GM04504 (cell line): ENCODE measurements around the gene AACS.
"Not testable (repeated sequence)": the region's sequence is repeated elsewhere in the genome, so short reads cannot be mapped to it uniquely, and the experiment has no call there.

Experiments
- DNase-seq: peaks from one replicate; pipeline ENCODE4 v3.0.0-alpha.2; 2012; ENCODE audit warnings: low read depth

AACS gene

GRCh38 chr12:125056306-125056705 is 8.9 kb upstream of the AACS start:
- DNase-seq = no peak

- no peak for DNase-seq
Measured at GRCh38 chr12:125057708-125058107, 7.5 kb upstream of the AACS start.

- no peak for DNase-seq
Measured at GRCh38 chr12:125061229-125061628, 4.0 kb upstream of the AACS start.

- not testable (repeated sequence) for DNase-seq
Measured at GRCh38 chr12:125063522-125063921, 1.7 kb upstream of the AACS start.

GRCh38 chr12:125064492-125064891 is 743 bp upstream of the AACS start:
- DNase-seq = no peak

- DNase-seq = no peak
Measured at GRCh38 chr12:125065919-125066570, 810 bp downstream of the AACS start.

DNA sequence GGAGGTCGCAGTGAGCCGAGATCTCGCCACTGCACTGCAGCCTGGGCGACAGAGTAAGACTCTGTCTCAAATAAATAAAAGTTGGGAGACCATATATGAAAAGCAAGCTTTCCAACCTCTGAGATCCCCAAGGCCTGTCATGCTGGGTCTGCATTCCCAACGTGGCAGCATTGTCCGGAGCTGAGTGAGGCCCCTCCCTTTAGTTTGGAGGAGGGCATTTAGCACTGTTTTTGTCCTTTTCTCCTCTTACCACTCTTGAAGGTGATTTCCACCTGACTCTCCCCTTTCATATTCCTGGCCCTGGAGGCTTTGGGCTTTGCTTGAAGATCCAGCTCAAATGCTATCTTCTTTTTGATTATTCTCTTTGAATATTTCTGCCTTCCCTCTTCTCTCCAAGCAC is 3.2 kb downstream of the AACS start:
- no peak for DNase-seq

DNA sequence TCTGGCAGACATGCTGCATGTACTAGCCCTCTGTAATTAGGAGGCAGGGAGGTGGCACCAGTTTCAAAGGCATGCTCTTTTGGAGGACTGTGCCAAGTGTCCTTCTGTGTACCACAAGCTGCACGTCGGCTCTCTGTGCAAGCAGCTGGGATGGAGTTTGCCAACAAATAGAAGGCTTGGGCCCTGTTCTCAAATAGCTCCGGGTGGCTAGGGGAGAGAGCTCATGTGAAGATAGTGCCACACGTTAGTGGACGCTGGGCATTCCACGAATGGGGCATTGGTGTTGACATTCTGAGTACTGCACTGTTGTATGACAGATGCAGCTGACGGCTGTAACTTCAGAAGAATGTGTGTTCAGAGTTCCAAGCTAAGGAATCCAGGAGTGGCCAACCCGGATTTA is 4.4 kb downstream of the AACS start:
- no peak for DNase-seq

DNA sequence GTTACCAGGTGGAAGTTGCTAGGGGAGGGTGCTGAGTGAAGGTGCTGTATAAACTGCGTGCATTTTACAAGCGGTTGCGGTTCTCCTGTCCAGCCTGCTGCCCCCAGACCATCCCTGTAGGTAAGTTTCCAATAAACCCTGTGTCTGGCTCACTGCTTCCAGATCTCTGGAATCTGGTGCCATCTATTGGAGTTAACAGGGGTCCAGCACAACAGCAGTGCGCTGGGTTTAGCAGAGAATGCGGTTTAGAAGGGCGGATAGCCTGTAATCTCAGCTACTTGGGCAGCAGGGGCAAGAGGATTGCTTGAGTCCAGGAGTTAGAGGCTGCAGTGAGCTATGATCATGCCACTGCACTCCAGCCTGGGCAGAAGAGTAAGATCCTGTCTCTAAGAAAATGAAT is 4.9 kb downstream of the AACS start:
- DNase-seq = no peak

DNA sequence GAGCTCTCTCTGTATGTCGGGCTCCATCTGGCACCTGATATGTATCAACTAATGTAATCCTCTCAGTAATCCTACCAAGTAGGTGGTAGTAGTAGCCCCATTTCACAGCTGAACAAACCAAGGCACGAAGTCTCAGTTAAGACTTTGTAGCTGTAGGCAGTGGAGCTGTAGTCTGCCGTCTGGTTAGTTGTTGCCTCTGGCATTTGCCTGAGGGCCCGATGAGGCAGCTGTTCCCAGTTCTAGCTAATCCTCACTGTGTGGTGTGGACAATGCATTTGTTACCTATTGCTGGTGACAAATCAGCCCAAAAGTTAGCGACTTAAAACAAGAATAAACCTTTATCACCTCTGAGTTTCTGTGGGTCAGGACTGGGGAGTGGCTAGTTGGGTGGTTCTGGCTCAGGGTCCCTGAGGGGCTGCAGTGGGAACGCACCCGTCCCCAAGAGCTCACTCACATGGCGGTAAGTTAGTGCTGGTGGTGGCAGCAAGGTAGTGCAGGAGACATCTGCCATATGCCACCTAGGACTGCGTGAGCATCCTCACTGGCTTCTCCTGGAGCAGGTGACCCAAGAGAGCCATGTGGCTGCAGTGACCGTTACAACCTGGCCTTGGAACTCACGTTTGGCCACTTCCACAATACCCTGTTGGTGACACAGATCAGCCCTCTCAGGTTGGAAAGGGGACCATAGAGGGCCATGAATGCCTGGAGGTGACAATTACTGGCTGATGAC is 5.6 kb downstream of the AACS start:
- no peak for DNase-seq

DNA sequence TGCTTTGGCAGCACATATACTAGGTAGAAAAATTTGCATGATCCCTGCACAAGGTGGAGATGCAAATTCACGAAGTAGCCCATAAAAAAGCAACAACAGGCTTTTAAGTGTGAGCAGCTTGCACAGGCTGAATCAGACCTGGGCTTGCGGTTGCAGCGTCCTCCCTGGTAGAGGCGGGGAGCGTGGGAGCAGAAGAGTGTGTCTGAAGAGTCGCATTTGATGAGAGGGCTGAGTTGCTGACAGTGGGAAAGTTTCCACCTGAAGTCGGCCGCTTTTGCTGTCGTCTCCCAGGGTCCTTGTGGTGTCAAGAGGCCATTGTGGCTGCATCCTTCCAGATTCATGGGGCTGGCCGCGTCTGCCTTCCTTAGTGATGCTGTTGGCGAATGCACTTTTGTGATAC is 6.2 kb downstream of the AACS start:
- DNase-seq = no peak

GRCh38 chr12:125072496-125072895 is 7.3 kb downstream of the AACS start:
- no peak for DNase-seq

GRCh38 chr12:125074294-125074693 is 9.1 kb downstream of the AACS start:
- DNase-seq = not testable (repeated sequence)

GRCh38 chr12:125076103-125076502 is 10.9 kb downstream of the AACS start:
- DNase-seq = no peak

DNA sequence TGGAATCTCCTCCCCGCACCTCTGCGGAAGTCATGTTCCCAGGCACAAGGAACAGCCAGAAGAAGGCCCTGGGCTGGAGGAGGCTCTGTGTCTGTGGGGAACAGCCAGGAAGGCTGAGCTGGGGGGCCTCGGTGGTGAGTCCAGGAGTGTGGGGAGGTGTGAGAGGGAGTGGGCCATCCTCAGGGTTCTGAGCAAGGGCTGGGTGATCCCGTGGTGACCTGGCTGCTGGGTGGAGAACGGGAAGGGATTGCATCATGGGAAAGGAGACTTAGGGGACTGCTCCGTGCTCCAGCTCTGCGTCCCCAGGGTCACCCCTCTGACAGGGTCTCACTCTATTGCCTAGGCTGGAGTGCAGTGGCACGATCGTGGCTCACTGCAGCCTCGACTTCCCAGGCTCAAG is 13.8 kb downstream of the AACS start:
- DNase-seq = no peak

- no peak for DNase-seq
Measured at GRCh38 chr12:125079648-125080645, 14.7 kb downstream of the AACS start.

DNA sequence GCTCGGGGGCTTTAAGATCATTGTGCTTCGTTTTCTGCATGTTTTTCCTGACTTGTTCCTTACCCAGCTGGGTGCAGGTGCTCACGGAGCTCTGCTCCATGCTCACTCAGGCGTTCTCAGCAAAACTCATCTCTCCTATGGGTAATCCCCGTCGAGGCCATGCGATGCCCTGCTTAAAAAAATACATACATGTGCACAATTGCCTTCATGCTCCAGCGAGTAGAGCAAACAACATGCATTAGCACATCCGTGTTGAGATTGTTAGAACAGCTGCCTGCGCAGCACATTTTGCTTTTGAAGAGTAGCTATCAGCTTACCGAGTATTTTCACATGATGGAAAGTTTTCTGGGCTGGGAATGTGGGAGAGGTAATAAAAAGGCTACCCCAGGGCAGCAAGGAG is 16.2 kb downstream of the AACS start:
- DNase-seq = no peak

DNA sequence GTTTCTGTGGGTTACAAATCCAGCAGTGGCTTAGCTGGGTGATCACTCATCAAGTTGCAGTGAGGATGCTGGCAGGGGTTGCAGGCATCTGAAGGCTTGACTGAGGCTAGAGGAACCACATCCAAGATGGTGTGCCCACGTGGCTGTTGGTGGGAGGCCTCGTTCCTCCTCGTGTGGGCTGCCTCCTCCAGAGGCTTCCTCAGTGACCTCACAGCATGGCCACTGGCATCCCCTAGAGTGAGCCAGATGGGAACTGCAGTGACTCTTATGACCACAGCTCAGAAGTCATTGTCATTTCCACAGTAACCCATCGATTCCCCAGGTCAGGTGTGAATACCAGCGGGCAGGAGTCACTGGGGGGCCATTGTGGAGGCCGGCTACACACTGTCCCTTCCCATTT is 17.8 kb downstream of the AACS start:
- no peak for DNase-seq

DNA sequence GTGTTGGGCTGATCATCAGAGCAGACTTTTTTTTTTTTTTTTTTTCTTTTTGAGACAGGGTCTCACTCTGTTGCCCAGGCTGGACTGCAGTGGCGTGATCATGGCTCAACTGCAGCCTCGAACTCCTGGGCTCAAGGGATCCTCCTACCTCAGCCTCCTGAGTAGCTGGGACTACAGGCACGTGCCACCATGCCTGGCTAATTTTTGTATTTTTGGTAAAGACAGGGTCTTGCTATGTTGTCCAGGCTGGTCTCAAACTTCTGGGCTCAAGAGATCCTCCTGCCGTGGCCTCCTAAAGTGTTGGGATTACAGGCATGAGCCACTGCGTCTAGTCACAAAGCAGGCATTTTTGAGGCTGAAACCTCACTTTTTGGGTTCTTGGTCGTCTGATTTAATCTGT is 23.0 kb downstream of the AACS start:
- DNase-seq = not testable (repeated sequence)

GRCh38 chr12:125089083-125089482 is 23.8 kb downstream of the AACS start:
- DNase-seq = no peak

DNA sequence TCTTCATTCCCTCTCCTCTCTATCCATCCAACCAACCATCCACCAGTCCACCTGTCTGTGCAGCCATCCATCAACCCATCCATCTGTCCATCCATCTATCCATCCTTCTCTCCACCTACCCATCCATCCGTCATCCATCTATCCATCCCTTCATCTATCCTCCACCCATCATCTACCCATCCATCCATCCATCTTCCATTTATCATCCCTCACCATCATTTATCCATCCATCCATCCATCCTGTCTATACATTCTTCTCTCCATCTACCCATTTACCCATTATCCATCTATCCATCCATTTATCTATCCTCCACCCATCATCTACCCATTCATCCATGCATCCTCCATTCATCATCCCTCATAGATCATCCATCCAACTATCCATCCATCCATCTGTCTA is 24.4 kb downstream of the AACS start:
- DNase-seq = no peak

DNA sequence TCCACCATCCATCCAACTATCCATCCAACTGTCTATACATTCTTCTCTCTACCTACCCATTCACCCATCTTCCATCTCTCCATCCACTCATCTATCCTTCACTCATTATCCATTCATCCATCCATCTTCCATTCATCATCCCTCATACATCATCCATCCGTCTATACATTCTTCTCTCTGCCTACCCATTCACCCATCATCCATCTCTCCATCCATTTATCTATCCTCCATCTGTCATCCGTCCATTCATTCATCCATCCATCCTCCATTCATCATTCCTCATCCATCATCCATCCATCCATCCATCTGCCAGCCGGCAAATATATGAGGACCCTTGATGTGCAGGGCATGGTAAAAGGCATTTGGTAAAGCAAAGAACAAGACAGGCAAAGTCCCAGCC is 25.2 kb downstream of the AACS start:
- DNase-seq = no peak

DNA sequence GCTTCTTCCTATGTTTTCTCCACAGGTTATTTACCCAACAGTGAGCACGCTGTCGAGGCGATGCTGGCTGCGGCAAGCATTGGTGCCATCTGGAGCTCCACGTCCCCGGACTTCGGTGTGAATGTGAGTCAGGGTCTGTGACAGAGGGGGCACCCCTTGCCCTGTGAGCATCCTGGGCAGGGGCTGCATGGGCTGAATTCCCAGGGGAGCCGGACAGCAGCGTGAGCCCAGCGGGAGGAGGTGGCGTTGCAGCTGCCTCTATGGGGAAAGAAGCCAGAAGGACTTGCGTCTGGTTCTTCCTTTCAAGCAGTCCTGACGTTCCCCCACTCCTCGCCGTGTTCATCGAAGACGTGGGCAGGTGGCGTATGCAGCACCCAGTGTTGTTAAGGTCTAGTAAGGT is 26.2 kb downstream of the AACS start:
- no peak for DNase-seq
